Measurements from ENCODE around the gene KIAA1191. TPM values are rescaled to one million over a fixed set of nuclear protein-coding genes. Genes with fewer than 3 reads are reported as not detected.

KIAA1191 gene
- total and polyA plus RNA-seq, 9 of the 15 experiments (the other 6 are each of a cell fraction or from before 2014, with no cell fraction given), result 31.0 to 80.2 (median 45.7) TPM

DNA sequence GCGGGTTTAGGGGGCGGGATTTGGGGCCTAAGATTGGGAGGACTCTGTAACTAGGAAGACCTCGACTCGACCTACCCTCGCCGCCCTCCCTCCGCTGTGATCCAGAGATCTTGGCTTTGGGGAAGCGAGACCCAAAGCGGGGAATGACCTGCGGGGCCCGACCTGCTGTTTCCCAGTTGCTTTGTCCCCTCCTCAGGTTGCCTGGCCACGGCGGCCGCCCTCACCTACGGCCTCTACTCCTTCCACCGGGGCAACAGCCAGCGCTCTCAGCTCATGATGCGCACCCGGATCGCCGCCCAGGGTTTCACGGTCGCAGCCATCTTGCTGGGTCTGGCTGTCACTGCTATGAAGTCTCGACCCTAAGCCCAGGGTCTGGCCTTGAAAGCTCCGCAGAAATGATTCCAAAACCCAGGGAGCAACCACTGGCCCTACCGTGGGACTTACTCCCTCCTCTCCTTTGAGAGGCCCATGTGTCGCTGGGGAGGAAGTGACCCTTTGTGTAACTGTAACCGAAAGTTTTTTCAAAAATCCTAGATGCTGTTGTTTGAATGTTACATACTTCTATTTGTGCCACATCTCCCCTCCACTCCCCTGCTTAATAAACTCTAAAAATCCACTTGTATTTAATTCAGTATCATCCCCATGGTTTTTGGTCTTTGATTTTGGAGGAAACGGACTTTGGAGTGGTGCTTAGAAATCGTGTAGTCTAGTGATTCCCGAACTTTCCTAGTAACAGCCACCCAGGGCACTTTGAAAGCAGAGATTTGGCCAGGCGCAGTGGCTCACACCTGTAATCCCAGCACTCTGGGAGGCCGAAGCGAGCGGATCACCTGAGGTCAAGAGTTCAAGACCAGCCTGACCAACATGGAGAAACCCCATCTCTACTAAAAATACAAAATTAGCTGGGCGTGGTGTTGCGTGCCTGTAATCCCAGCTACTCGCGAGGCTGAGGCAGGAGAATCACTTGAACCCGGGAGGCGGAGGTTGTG is 27.9 kb upstream of the KIAA1191 start (continued):
- TF ChIP-seq BRCA1 (IDR thresholded peaks at IDR 0.05), result no peak
- TF ChIP-seq BRCA1 (CRISPR knock-in tag; IDR thresholded peaks at IDR 0.05), result no peak
- TF ChIP-seq HNRNPK (IDR thresholded peaks at IDR 0.05; ENCODE audit: low read depth, low read length, poor library complexity, severe bottlenecking), result no peak
- TF ChIP-seq, protein P1, sequence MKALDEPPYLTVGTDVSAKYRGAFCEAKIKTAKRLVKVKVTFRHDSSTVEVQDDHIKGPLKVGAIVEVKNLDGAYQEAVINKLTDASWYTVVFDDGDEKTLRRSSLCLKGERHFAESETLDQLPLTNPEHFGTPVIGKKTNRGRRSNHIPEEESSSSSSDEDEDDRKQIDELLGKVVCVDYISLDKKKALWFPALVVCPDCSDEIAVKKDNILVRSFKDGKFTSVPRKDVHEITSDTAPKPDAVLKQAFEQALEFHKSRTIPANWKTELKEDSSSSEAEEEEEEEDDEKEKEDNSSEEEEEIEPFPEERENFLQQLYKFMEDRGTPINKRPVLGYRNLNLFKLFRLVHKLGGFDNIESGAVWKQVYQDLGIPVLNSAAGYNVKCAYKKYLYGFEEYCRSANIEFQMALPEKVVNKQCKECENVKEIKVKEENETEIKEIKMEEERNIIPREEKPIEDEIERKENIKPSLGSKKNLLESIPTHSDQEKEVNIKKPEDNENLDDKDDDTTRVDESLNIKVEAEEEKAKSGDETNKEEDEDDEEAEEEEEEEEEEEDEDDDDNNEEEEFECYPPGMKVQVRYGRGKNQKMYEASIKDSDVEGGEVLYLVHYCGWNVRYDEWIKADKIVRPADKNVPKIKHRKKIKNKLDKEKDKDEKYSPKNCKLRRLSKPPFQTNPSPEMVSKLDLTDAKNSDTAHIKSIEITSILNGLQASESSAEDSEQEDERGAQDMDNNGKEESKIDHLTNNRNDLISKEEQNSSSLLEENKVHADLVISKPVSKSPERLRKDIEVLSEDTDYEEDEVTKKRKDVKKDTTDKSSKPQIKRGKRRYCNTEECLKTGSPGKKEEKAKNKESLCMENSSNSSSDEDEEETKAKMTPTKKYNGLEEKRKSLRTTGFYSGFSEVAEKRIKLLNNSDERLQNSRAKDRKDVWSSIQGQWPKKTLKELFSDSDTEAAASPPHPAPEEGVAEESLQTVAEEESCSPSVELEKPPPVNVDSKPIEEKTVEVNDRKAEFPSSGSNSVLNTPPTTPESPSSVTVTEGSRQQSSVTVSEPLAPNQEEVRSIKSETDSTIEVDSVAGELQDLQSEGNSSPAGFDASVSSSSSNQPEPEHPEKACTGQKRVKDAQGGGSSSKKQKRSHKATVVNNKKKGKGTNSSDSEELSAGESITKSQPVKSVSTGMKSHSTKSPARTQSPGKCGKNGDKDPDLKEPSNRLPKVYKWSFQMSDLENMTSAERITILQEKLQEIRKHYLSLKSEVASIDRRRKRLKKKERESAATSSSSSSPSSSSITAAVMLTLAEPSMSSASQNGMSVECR (CRISPR knock-in tag; IDR thresholded peaks at IDR 0.05), result no peak
- no peak for TF ChIP-seq ETV1 (tag; conservative IDR thresholded peaks at IDR 0.05; ENCODE audit: low read depth)
- TF ChIP-seq RBBP5 (IDR thresholded peaks at IDR 0.05; ENCODE audit: borderline replicate concordance, insufficient read depth, low read length, poor library complexity, severe bottlenecking), result no peak
- TF ChIP-seq, protein P2, sequence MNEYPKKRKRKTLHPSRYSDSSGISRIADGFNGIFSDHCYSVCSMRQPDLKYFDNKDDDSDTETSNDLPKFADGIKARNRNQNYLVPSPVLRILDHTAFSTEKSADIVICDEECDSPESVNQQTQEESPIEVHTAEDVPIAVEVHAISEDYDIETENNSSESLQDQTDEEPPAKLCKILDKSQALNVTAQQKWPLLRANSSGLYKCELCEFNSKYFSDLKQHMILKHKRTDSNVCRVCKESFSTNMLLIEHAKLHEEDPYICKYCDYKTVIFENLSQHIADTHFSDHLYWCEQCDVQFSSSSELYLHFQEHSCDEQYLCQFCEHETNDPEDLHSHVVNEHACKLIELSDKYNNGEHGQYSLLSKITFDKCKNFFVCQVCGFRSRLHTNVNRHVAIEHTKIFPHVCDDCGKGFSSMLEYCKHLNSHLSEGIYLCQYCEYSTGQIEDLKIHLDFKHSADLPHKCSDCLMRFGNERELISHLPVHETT (CRISPR knock-in tag; conservative IDR thresholded peaks at IDR 0.05 in 1 of 2, IDR thresholded peaks at IDR 0.05 in 1 of 2), result no peak; a peak in 1 of 4 replicates
- no peak for TF ChIP-seq MYBL2 (IDR thresholded peaks at IDR 0.05; ENCODE audit: low read depth)
- TF ChIP-seq MYBL2 (CRISPR knock-in tag; IDR thresholded peaks at IDR 0.05; ENCODE audit: borderline replicate concordance), result no peak
- no peak for TF ChIP-seq EP300 (IDR thresholded peaks at IDR 0.05; ENCODE audit: low read length)
- no peak for TF ChIP-seq KDM1A (IDR thresholded peaks at IDR 0.05)
- TF ChIP-seq KAT2B (IDR thresholded peaks at IDR 0.05; ENCODE audit: low read depth, low read length), result no peak
- no peak for TF ChIP-seq BACH1 (tag; IDR thresholded peaks at IDR 0.05)
- TF ChIP-seq ZNF3 (CRISPR knock-in tag; IDR thresholded peaks at IDR 0.05), result no peak
- TF ChIP-seq GATAD2B (IDR thresholded peaks at IDR 0.05; ENCODE audit: borderline replicate concordance), result no peak
- no peak for TF ChIP-seq SMARCA4 (IDR thresholded peaks at IDR 0.05)
- peak; percentile 79; the same call in 1 of the 2 replicates for TF ChIP-seq GABPA (tag; conservative IDR thresholded peaks at IDR 0.05; ENCODE audit: low read depth)
- TF ChIP-seq TAF7 (tag; IDR thresholded peaks at IDR 0.05), result no peak
- TF ChIP-seq SMARCC2 (IDR thresholded peaks at IDR 0.05; ENCODE audit: low read depth), result no peak
- no peak for TF ChIP-seq WHSC1 (IDR thresholded peaks at IDR 0.05; ENCODE audit: low read length)
- TF ChIP-seq ZNF224 (CRISPR knock-in tag; IDR thresholded peaks at IDR 0.05), result peak; percentile 1; the same call in 1 of the 2 replicates
- no peak for TF ChIP-seq NRF1 (conservative IDR thresholded peaks at IDR 0.05 in 1 of 2, IDR thresholded peaks at IDR 0.05 in 1 of 2)
- no peak for TF ChIP-seq SETDB1 (IDR thresholded peaks at IDR 0.05; ENCODE audit: low read length)
